Fibroblast of pulmonary artery (primary cell): ENCODE results near the gene ERP44.

ENCODE experiments used
- DNase-seq: peaks from one replicate; pipeline ENCODE4 v3.0.0-alpha.2; 2010; ENCODE audit warnings: low read depth
- H3K4me3 ChIP-seq: replicated peaks from 2 replicates; pipeline ENCODE4 v1.5.1; 2011; ENCODE audit warnings: low read depth, mild to moderate bottlenecking, control low read depth, low read length, moderate library complexity
- TF ChIP-seq, protein P1 (sequence below): IDR thresholded peaks from 2 replicates; pipeline ENCODE4 v1.5.1; 2011; ENCODE audit warnings: mild to moderate bottlenecking, control low read depth, low read length, inconsistent platforms; ENCODE audit errors: missing control alignments

ERP44 gene

DNA sequence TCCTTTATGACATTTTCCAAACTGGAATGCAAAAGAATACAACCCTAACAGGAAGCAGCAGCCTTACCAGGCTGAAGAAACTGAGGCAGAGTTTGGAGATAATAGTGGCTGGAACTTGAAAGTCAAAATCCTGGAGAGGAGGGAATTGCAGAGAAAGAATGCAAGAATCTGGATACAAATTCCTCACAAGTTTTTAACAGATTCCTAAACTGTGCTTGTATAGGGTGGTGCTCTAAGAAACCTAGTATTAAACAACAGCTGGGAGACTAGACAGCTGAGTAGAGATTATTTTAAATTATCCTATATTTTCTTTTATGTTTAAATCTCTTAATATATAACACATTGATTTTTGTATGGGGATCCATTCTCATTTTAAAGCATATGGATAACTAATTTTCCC lies 31.0 kb upstream of the ERP44 start:
- no peak overlapping the region for H3K4me3 ChIP-seq
- TF ChIP-seq, protein P1, sequence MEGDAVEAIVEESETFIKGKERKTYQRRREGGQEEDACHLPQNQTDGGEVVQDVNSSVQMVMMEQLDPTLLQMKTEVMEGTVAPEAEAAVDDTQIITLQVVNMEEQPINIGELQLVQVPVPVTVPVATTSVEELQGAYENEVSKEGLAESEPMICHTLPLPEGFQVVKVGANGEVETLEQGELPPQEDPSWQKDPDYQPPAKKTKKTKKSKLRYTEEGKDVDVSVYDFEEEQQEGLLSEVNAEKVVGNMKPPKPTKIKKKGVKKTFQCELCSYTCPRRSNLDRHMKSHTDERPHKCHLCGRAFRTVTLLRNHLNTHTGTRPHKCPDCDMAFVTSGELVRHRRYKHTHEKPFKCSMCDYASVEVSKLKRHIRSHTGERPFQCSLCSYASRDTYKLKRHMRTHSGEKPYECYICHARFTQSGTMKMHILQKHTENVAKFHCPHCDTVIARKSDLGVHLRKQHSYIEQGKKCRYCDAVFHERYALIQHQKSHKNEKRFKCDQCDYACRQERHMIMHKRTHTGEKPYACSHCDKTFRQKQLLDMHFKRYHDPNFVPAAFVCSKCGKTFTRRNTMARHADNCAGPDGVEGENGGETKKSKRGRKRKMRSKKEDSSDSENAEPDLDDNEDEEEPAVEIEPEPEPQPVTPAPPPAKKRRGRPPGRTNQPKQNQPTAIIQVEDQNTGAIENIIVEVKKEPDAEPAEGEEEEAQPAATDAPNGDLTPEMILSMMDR = no peak
- DNase-seq = no peak

DNA sequence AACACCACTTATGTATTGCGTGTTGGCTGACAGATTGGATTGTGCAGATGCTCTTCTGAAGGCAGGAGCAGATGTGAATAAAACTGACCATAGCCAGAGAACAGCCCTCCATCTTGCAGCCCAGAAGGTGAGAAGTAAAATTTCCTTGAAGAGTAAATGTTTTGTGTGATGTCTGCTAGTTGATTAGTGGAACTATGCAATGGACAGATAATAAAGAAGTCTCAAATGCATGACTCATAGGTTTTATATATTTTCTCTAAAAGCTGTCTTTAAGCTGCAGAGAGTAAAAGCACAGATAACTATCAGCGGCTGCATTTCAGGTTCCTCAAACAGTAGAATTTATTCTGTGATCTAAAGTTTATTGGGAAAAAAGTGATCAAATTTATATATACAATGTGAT lies 27.6 kb upstream of the ERP44 start:
- TF ChIP-seq, protein P1 = no peak
- no peak for DNase-seq
- no peak overlapping the region for H3K4me3 ChIP-seq

DNA sequence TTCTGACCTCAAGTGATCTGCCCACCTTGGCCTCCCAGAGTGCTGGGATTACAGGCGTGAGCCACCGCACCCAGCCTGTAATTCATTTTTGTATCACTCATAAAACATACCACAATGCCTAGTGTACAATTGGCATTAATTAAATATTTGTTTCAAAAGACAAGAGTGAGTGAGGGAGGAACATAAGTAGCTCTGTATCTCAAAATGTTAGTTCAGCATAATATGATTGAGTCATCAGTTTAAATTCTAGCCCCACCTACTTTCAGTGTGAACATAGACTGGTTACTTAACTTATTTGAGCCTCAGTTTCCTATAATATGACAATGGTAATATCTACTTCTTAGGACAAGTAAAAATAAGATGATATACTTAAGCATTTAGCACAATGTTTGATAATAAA lies 27.1 kb upstream of the ERP44 start:
- no peak overlapping the region for H3K4me3 ChIP-seq
- DNase-seq = no peak
- TF ChIP-seq, protein P1 = no peak

DNA sequence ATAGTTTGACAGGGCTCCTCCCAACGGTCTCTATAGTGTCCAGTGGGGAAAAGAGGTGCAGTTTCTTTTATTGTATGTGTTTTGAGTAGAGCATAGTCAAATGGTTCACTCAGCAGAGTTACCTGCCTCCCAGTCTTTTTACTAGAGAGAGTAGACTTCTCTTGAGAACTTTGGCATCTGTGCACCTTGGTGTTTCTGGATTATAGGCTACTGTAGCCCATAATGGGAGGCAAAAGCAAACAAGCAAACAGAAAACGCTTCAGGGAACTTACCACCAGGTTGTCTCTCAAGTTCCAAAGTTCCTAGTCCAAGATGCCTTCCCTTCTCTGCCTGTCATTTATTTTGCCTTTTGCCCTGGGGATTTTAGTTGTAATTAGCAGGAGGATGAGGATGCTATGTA lies 26.4 kb upstream of the ERP44 start:
- no peak overlapping the region for H3K4me3 ChIP-seq
- DNase-seq = no peak
- TF ChIP-seq, protein P1 = no peak

DNA sequence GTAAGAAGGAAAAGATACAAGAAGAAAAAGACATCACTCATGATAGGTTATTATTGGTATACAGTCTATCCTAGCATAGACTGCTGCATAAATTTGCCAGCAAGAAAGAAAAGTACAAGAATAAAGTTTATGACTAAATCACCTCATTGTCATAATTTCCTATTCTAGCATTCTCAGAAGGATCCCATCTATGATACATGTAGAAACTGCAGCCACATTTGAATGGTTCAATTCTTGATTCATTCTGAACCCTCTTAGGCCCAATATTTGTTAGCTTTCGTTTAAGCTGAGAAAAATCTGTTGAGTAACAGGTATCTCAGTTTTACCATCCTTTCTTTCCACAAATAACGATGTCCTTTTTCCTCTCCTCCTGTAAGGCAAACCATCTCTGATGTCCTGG lies 21.5 kb upstream of the ERP44 start:
- no peak overlapping the region for H3K4me3 ChIP-seq
- DNase-seq = no peak
- TF ChIP-seq, protein P1 = no peak

DNA sequence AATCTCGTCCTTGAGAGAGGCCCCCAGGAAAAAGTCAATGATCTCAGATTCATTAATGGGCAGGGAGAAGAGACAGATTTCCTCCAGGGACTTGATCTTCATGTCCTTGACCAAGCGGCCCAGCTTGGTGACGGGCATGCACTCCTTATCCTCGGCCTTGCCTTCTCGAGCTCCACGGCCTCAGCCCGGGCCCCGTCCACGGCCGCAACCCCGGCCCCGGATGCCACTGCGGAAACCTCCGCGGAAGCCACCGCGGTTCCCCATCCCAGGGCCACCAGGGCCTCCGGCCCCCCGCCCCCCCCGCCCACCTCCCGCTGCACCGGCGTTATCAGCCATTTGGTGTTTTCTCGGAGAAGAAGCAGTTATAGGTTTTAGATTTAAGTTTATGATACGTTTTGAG lies 18.5 kb upstream of the ERP44 start:
- TF ChIP-seq, protein P1 = no peak
- no peak for DNase-seq
- no peak overlapping the region for H3K4me3 ChIP-seq

DNA sequence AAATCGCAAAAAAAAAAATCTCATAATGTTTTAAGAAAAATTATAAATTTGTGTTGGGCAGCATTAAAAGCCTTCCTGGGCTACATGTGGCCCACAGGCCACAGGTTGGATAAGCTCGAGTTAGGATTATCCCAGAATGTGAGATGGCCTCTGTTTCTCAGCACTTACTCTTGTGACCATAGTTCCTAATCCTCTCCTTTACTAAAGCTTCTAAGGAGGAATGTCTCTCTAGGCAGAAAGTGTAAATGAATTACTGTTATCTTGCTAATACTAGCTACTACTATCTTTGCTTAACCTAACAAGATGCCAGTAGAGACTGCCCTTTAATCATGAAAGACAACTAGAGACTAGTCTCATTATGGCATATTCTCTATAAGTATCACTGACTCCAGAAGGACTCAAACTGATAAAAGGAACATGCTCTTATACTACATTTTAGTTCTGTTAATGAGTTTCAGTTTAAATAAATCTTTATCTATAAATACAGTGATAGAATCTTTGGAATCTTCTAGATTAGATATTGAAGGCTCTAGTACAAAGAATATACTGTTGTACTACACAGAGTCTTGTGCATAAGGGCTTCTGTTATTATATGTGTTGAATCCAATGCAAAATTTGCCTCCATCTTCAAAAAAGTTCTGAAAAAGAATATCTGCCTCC lies 14.0 kb upstream of the ERP44 start:
- no peak for DNase-seq
- TF ChIP-seq, protein P1 = no peak
- no peak overlapping the region for H3K4me3 ChIP-seq
